Measurements from ENCODE around the gene RAB3GAP2.

- TF ChIP-seq CTCF (conservative IDR thresholded peaks at IDR 0.05 in 1 of 2, IDR thresholded peaks at IDR 0.05 in 1 of 2; ENCODE audit: low read depth in 1 of 2, low read length in 2 of 2) (no peak), EZH2 (IDR thresholded peaks at IDR 0.05; ENCODE audit: low read length, missing control alignments) (no peak)
These were observed 48.5 kb upstream of the RAB3GAP2 start for GRCh38 chr1:220320709-220321108.

All from fibroblast of lung (primary cell).